ENCODE results near the gene MPP2.

GRCh38 chr17:43848601-43849000 lies 58.7 kb downstream of the MPP2 start:
- TF ChIP-seq CTCF (IDR thresholded peaks at IDR 0.05), result no peak
- no peak for TF ChIP-seq POLR2A (IDR thresholded peaks at IDR 0.05)
